Esophagus mucosa (tissue), 1 donor: Measurements from ENCODE around the gene PPP6R3. TPM values are rescaled to one million over a fixed set of nuclear protein-coding genes. Genes with fewer than 3 reads are reported as not detected.
"Not testable (repeated sequence)": the region's sequence is repeated elsewhere in the genome, so short reads cannot be mapped to it uniquely, and the experiment has no call there.

Experiments used
- ATAC-seq: fragments of 200-7000 bp; cut with Tn5 transposase; one replicate; pipeline ENCODE4 v1.9.1; 2020
- total RNA-seq: library from RNA; stranded (reverse); gene quantifications from one replicate; pipeline ENCODE4 v1.2.4, GENCODE V29; 2023
- donor health status: DM: yes; HTN: yes; CAD: no.

The PPP6R3 gene
- total RNA-seq, 1 donor from 2014 or later: 59.8 TPM

GRCh38 chr11:68531129-68531693, 70.7 kb downstream of the PPP6R3 start:
- ATAC-seq: no peak

GRCh38 chr11:68532727-68533369, 72.3 kb downstream of the PPP6R3 start:
- ATAC-seq: peak; percentile 35

- ATAC-seq: no peak
Measured at GRCh38 chr11:68533945-68534344, 73.4 kb downstream of the PPP6R3 start.

- ATAC-seq: no peak
Measured at GRCh38 chr11:68535098-68535497, 74.5 kb downstream of the PPP6R3 start.

GRCh38 chr11:68536706-68537105, 76.2 kb downstream of the PPP6R3 start:
- ATAC-seq: no peak

- ATAC-seq: no peak
Measured at GRCh38 chr11:68538025-68538424, 77.5 kb downstream of the PPP6R3 start.

GRCh38 chr11:68539395-68539794, 78.8 kb downstream of the PPP6R3 start:
- ATAC-seq: no peak

- not testable (repeated sequence) for ATAC-seq
Measured at GRCh38 chr11:68540504-68540903, 80.0 kb downstream of the PPP6R3 start.

GRCh38 chr11:68541116-68541515, 80.6 kb downstream of the PPP6R3 start:
- no peak for ATAC-seq

GRCh38 chr11:68541991-68542390, 81.4 kb downstream of the PPP6R3 start:
- no peak for ATAC-seq

- ATAC-seq: peak; percentile 49
Measured at GRCh38 chr11:68542617-68543016, 82.1 kb downstream of the PPP6R3 start.

- no peak for ATAC-seq
Measured at GRCh38 chr11:68543594-68543993, 83.0 kb downstream of the PPP6R3 start.

- no peak for ATAC-seq
Measured at GRCh38 chr11:68545347-68545746, 84.8 kb downstream of the PPP6R3 start.

- ATAC-seq: peak; percentile 58
Measured at GRCh38 chr11:68545796-68546195, 85.2 kb downstream of the PPP6R3 start.

- ATAC-seq: no peak
Measured at GRCh38 chr11:68546555-68546954, 86.0 kb downstream of the PPP6R3 start.

- ATAC-seq: no peak
Measured at GRCh38 chr11:68549789-68550484, 89.4 kb downstream of the PPP6R3 start.

GRCh38 chr11:68550485-68550817, 89.9 kb downstream of the PPP6R3 start:
- ATAC-seq: no peak

- no peak for ATAC-seq
Measured at GRCh38 chr11:68551223-68551622, 90.7 kb downstream of the PPP6R3 start.

- ATAC-seq: no peak
Measured at GRCh38 chr11:68551777-68552176, 91.2 kb downstream of the PPP6R3 start.

- no peak for ATAC-seq
Measured at GRCh38 chr11:68552542-68552941, 92.0 kb downstream of the PPP6R3 start.

GRCh38 chr11:68560216-68560615, 99.7 kb downstream of the PPP6R3 start:
- ATAC-seq: no peak

- ATAC-seq: no peak
Measured at GRCh38 chr11:68563454-68563853, 102.9 kb downstream of the PPP6R3 start.

- ATAC-seq: no peak
Measured at GRCh38 chr11:68564261-68564660, 103.7 kb downstream of the PPP6R3 start.

GRCh38 chr11:68565768-68566167, 105.2 kb downstream of the PPP6R3 start:
- no peak for ATAC-seq
